ENCODE measurements around the gene MAP3K15.
"Not testable (repeated sequence)": the region's sequence is repeated elsewhere in the genome, so short reads cannot be mapped to it uniquely, and the experiment has no call there.

The MAP3K15 gene

DNA sequence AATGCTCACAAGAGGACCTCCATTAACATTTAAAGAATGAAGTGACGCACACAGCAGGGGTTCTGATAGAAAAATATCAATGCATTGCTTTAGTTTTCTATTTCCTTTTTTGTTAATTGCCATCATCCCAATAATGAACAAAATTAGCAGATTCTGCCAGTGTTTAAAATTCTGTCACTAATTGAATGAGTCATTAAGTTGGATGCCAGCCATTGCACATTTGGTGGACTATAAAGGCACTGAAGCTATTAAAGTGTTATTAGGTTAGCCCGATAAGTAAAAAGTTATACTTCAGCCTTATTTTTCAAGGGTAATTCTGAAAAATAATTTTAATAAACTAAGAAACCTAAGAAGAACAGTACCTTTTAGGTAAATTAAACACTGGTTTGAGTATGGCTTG lies 53.1 kb downstream of the MAP3K15 start:
- DNase-seq (ENCODE audit: low read depth), result no peak
- H3K4me3 ChIP-seq (ENCODE audit: low read depth, low read length), result no peak overlapping the region
- no peak for TF ChIP-seq CTCF (conservative IDR thresholded peaks at IDR 0.05; ENCODE audit: low read depth, low read length)

GRCh38 chrX:19457662-19458061 lies 57.6 kb downstream of the MAP3K15 start:
- DNase-seq (ENCODE audit: low read depth), result no peak
- TF ChIP-seq CTCF (conservative IDR thresholded peaks at IDR 0.05; ENCODE audit: low read depth, low read length), result no peak
- no peak overlapping the region for H3K4me3 ChIP-seq (ENCODE audit: low read depth, low read length)

- no peak for TF ChIP-seq CTCF (conservative IDR thresholded peaks at IDR 0.05; ENCODE audit: low read depth, low read length)
- no peak overlapping the region for H3K4me3 ChIP-seq (ENCODE audit: low read depth, low read length)
- no peak for DNase-seq (ENCODE audit: low read depth)
Measured at GRCh38 chrX:19448077-19448476, 67.2 kb downstream of the MAP3K15 start.

DNA sequence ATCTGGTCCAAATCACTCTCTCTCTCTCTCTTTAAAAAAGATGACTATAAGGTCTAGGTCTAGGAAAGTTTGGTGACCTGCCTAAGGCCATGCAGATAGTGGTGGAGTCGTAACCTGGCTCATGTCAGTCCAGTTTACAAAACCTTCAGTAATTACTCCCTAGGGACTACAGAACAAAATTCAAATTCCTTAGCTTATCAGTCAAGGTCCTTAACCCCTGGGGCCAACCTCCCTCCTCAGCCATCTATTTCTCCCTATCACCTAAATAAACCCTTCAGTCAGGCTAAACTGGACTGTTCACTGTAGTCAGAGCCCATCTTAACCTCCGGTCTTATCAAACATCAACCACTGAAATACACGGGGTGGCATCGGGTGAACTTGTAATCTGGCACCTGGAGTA lies 68.9 kb downstream of the MAP3K15 start:
- DNase-seq (ENCODE audit: low read depth), result no peak
- no peak for TF ChIP-seq CTCF (conservative IDR thresholded peaks at IDR 0.05; ENCODE audit: low read depth, low read length)
- H3K4me3 ChIP-seq (ENCODE audit: low read depth, low read length), result no peak overlapping the region

DNA sequence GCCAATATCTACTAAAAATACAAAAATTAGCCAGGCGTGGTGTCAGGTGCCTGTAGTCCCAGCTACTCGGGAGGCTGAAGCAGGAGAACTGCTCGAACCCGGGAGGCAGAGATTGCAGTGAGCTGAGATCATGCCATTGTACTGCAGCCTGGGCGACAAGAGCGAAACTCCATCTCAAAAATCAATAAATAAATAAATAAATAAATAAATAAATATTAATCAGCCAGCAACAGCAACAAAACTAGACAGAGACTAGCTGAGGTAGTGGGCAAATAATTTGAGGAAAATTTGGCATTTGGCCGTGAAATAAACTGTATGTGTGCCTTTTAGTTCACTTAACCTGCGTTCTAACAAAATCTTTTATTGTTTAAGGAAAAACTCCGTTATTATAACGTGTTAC lies 69.5 kb downstream of the MAP3K15 start:
- H3K4me3 ChIP-seq (ENCODE audit: low read depth, low read length); DNase-seq (ENCODE audit: low read depth): not testable (repeated sequence)

DNA sequence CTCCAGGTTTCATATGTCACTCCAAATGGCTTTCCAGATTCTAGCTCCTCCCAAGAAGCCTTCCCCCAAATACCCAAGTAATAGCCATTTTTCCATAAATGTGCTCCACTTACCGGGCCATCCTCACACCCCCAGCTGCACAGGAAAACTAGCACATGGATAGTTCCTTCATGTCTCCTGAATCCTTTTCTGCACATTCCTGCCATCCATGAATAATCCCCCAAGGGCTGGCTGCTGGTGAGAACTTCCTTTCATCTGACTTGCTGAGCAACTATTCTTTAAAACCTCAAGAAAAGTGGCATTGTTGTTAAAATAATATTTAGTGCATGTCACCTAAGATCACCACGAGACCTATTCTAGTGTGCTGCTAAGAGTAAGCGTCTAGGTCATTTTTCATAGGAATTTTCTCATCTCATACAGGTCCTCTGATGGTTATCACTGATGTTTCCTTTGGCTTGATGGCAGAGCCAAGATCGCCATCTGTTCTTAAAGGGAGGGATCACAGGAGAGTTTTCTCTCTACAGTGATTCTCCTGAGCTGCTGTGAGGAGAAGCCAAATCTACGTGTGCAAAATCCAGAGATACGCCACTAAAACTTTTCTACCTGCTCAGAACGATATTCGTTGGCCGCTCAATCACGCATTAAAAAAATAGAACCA lies 71.3 kb downstream of the MAP3K15 start:
- no peak for DNase-seq (ENCODE audit: low read depth)
- H3K4me3 ChIP-seq (ENCODE audit: low read depth, low read length), result no peak overlapping the region
- TF ChIP-seq CTCF (conservative IDR thresholded peaks at IDR 0.05; ENCODE audit: low read depth, low read length), result no peak

DNA sequence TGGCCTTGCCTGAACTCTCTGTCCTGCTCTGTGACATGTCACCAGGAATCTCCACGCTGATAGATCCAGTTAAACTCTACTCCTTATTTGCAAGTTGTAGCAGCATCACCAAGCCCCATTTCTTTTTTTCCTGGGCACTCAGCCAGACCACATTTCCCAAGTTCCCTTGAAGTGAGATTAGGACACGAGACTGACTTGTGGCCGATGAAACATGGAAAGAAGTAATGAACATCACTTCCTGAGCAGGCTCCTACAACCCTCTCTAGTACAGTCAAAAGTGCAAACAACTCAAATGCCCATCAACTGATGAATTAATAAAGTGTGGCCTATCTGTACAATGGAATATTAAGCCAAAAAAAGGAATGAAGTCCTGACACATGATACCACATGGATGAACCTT lies 74.6 kb downstream of the MAP3K15 start:
- peak; percentile 68 for DNase-seq (ENCODE audit: low read depth)
- TF ChIP-seq CTCF (conservative IDR thresholded peaks at IDR 0.05; ENCODE audit: low read depth, low read length), result no peak

DNA sequence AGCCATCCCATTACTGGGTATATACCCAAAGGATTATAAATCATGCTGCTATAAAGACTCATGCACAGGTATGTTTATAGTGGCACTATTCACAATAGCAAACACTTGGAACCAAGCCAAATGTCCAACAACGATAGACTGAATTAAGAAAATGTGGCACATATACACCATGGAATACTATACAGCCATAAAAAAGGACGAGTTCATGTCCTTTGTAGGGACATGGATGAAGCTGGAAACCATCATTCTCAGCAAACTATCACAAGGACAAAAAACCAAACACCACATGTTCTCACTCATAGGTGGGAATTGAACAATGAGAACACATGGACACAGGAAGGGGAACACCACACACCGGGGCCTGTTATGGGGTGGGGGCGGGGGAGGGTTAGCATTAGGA lies 92.6 kb downstream of the MAP3K15 start:
- H3K4me3 ChIP-seq (ENCODE audit: low read depth, low read length); DNase-seq (ENCODE audit: low read depth): not testable (repeated sequence)

More for the DNA sequence above, 74.6 kb downstream of the MAP3K15 start:
- H3K4me3 ChIP-seq (ENCODE audit: low read depth, low read length), result no peak overlapping the region

Measured in choroid plexus epithelial cell (primary cell).